KMS-11 (cell line): ENCODE results near the gene PCED1B.

Experiments
- H2AFZ ChIP-seq: fragments of 200-600 bp; sonication (generic); 2 replicates; pipeline ENCODE4 v1.6.1; 2016; ENCODE audit warnings: antibody characterized with exemption, mixed run types, low read depth
- H3K27ac ChIP-seq: fragments of 200-600 bp; sonication (generic); 2 replicates; pipeline ENCODE4 v1.6.1; 2016; ENCODE audit warnings: mild to moderate bottlenecking, mixed run types
- H3K27me3 ChIP-seq: fragments of 200-600 bp; sonication (generic); 2 replicates; pipeline ENCODE4 v1.6.1; 2017; ENCODE audit warnings: mild to moderate bottlenecking, low read depth, mixed run types, moderate library complexity; ENCODE audit not compliant: insufficient read depth
- H3K36me3 ChIP-seq: fragments of 200-600 bp; sonication (generic); 2 replicates; pipeline ENCODE4 v1.6.1; 2017; ENCODE audit warnings: mild to moderate bottlenecking, mixed run types; ENCODE audit not compliant: insufficient read depth
- H3K4me1 ChIP-seq: fragments of 200-600 bp; sonication (generic); 2 replicates; pipeline ENCODE4 v1.6.1; 2016; ENCODE audit warnings: mild to moderate bottlenecking, low read depth, mixed run types; ENCODE audit not compliant: poor library complexity, severe bottlenecking
- H3K4me2 ChIP-seq: fragments of 200-600 bp; sonication (generic); 2 replicates; pipeline ENCODE4 v1.7.0; 2016; ENCODE audit warnings: mild to moderate bottlenecking, mixed run types
- H3K4me3 ChIP-seq: fragments of 200-600 bp; sonication (generic); IDR thresholded peaks from 2 replicates; pipeline ENCODE4 v1.6.1; 2017; ENCODE audit warnings: low read depth, low read length, mixed read lengths; ENCODE audit not compliant: insufficient read depth
- H3K79me2 ChIP-seq: fragments of 200-600 bp; sonication (generic); 2 replicates; pipeline ENCODE4 v1.6.1; 2016; ENCODE audit warnings: low read depth, mixed run types; ENCODE audit not compliant: insufficient read depth
- H3K9ac ChIP-seq: fragments of 200-600 bp; sonication (generic); 2 replicates; pipeline ENCODE4 v1.6.1; 2016; ENCODE audit warnings: mild to moderate bottlenecking, mixed run types
- H4K20me1 ChIP-seq: fragments of 200-600 bp; sonication (generic); 2 replicates; pipeline ENCODE4 v1.6.1; 2016; ENCODE audit warnings: mild to moderate bottlenecking, mixed run types; ENCODE audit not compliant: insufficient read depth
- CTCF ChIP-seq: fragments of 200-600 bp; sonication (generic); conservative IDR thresholded peaks from 2 replicates; pipeline ENCODE4 v1.6.1; 2017; ENCODE audit warnings: low read depth, mild to moderate bottlenecking, antibody characterized with exemption, low read length, moderate library complexity, mixed read lengths

PCED1B gene

GRCh38 chr12:47033789-47034555, 45.4 kb upstream of the PCED1B start:
- TF ChIP-seq CTCF = no peak
- no peaks in the 10 kb centered on the region for H3K79me2 ChIP-seq
- no peak overlapping the region for H3K4me2 ChIP-seq
- no peaks in the 10 kb centered on the region for H3K36me3 ChIP-seq
- no peaks in the 10 kb centered on the region for H3K27me3 ChIP-seq
- no peak overlapping the region for H3K9ac ChIP-seq
- no peak overlapping the region for H3K27ac ChIP-seq
- peaks cover 12% of the 10 kb centered on the region for H3K4me1 ChIP-seq
- H4K20me1 ChIP-seq = no peaks in the 10 kb centered on the region
- no peak overlapping the region for H3K4me3 ChIP-seq
- no peak overlapping the region for H2AFZ ChIP-seq

GRCh38 chr12:47034661-47035060, 44.8 kb upstream of the PCED1B start:
- H3K4me2 ChIP-seq = no peak overlapping the region
- H4K20me1 ChIP-seq = no peaks in the 10 kb centered on the region
- no peak overlapping the region for H3K9ac ChIP-seq
- H3K79me2 ChIP-seq = no peaks in the 10 kb centered on the region
- no peak overlapping the region for H2AFZ ChIP-seq
- H3K4me1 ChIP-seq = peaks cover 5% of the 10 kb centered on the region
- no peak for TF ChIP-seq CTCF
- no peak overlapping the region for H3K4me3 ChIP-seq
- H3K27me3 ChIP-seq = no peaks in the 10 kb centered on the region
- H3K27ac ChIP-seq = no peak overlapping the region
- H3K36me3 ChIP-seq = no peaks in the 10 kb centered on the region

GRCh38 chr12:47035484-47035883, 43.9 kb upstream of the PCED1B start:
- H3K4me3 ChIP-seq = no peak overlapping the region
- no peak overlapping the region for H3K9ac ChIP-seq
- H3K79me2 ChIP-seq = no peaks in the 10 kb centered on the region
- H4K20me1 ChIP-seq = no peaks in the 10 kb centered on the region
- no peaks in the 10 kb centered on the region for H3K36me3 ChIP-seq
- H3K27ac ChIP-seq = no peak overlapping the region
- H3K4me1 ChIP-seq = peaks cover 3% of the 10 kb centered on the region
- H3K27me3 ChIP-seq = no peaks in the 10 kb centered on the region
- no peak overlapping the region for H3K4me2 ChIP-seq
- TF ChIP-seq CTCF = no peak
- no peak overlapping the region for H2AFZ ChIP-seq

DNA sequence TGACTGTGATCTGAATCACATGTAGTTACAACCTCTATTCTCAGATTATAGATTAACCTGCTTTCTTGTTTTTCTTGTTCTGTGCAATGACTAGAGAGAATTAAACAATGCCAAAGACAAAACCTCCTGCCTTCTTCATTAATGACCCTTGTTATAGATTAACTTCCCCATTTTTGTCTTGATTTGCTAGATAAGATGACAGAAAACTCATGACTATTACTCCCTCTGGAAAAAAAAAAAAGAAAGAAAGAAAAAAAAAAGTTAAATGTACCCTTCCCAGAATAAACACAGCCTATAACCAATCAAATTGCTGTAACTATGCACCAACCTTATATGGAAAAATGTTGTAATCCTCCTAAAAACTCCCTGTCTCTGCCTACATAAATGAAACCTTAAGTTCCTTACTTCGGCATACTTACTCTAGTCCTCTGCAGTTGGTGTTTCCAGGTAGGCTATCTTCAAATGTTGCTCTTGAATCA, 41.1 kb upstream of the PCED1B start:
- Histone ChIP-seq H3K4me1 (peaks cover 3% of the 10 kb centered on the region), H2AFZ (no peak overlapping the region), H3K27ac (no peak overlapping the region), H3K4me3 (no peak overlapping the region), H3K36me3 (no peaks in the 10 kb centered on the region), H3K4me2 (no peak overlapping the region), H4K20me1 (no peaks in the 10 kb centered on the region), H3K9ac (no peak overlapping the region), H3K79me2 (no peaks in the 10 kb centered on the region), H3K27me3 (no peaks in the 10 kb centered on the region)
- TF ChIP-seq CTCF = no peak
